MM.1S (cell line): Measurements from ENCODE around the gene XIST.
"Not testable (repeated sequence)": the region's sequence is repeated elsewhere in the genome, so short reads cannot be mapped to it uniquely, and the experiment has no call there.

Source experiments
- EZH2 ChIP-seq: fragments of 300-600 bp; sonication (generic); optimal IDR thresholded peaks from 2 replicates; pipeline ENCODE3; 2017; ENCODE audit warnings: low read depth, mild to moderate bottlenecking, antibody characterized with exemption, low read length, mixed read lengths
- TF ChIP-seq, protein P1 (sequence below): fragments of 300-600 bp; sonication (generic); IDR thresholded peaks from 2 replicates; pipeline ENCODE4 v1.5.1; 2016; ENCODE audit warnings: antibody characterized with exemption, low read length, mixed read lengths

DNA sequence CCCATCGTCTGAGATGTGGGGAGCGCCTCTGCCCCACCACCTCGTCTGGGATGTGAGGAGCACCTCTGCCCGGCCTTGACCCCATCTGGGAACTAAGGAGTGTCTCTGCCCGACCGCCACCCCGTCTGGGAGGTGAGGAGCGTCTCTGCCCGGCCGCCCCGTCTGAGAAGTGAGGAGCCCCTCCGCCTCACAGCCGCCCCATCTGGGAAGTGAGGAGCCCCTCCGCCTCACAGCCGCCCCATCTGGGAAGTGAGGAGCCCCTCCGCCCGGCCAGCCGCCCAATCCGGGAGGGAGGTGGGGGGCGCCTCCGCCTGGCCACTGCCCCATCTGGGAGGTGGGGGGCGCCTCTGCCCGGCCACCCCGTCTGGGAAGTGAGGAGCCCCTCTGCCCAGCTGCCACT is 29.7 kb upstream of the XIST start:
- TF ChIP-seq, protein P1, sequence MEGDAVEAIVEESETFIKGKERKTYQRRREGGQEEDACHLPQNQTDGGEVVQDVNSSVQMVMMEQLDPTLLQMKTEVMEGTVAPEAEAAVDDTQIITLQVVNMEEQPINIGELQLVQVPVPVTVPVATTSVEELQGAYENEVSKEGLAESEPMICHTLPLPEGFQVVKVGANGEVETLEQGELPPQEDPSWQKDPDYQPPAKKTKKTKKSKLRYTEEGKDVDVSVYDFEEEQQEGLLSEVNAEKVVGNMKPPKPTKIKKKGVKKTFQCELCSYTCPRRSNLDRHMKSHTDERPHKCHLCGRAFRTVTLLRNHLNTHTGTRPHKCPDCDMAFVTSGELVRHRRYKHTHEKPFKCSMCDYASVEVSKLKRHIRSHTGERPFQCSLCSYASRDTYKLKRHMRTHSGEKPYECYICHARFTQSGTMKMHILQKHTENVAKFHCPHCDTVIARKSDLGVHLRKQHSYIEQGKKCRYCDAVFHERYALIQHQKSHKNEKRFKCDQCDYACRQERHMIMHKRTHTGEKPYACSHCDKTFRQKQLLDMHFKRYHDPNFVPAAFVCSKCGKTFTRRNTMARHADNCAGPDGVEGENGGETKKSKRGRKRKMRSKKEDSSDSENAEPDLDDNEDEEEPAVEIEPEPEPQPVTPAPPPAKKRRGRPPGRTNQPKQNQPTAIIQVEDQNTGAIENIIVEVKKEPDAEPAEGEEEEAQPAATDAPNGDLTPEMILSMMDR: not testable (repeated sequence)
- not testable (repeated sequence) for TF ChIP-seq EZH2
